ENCODE measurements around the gene CLCF1.

CLCF1 gene

GRCh38 chr11:67372993-67373647 is at the start of gene CLCF1:
TSS of gene CLCF1 (minus strand) at chr11:67373598. CDS start at chr11:67373539, 59 bp downstream.
- peak; percentile 68 for DNase-seq

- no peak for DNase-seq
Observed at GRCh38 chr11:67422891-67423290, 49.5 kb upstream of the CLCF1 start.

DNA sequence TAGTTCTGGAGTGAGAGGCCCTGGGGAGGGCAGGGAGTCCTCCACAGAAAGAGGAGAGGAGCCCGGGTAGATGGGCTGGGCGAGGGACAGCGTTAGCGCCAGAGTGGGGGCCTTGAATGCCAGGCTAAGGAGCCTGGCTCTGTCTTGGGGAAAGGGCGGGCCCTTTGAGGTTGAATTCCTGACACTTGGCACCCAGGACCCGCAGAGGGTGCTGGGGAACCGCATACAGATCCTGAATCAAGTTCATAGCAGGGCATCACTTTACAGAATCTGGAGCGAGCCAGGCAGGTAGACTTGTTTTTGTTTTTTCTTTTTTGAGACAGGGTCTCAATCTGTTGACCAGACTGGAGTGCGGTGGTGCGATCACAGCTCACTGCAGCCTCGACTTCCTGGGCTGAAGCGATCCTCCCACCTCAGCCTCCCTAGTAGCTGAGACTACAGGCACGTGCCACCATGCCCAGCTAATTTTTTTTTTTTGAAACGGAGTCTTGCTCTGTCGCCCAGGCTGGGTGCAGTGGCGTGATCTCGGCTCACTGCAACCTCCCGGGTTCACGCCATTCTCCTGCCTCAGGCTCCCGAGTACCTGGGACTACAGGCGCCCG is 48.1 kb upstream of the CLCF1 start:
- no peak for DNase-seq

DNA sequence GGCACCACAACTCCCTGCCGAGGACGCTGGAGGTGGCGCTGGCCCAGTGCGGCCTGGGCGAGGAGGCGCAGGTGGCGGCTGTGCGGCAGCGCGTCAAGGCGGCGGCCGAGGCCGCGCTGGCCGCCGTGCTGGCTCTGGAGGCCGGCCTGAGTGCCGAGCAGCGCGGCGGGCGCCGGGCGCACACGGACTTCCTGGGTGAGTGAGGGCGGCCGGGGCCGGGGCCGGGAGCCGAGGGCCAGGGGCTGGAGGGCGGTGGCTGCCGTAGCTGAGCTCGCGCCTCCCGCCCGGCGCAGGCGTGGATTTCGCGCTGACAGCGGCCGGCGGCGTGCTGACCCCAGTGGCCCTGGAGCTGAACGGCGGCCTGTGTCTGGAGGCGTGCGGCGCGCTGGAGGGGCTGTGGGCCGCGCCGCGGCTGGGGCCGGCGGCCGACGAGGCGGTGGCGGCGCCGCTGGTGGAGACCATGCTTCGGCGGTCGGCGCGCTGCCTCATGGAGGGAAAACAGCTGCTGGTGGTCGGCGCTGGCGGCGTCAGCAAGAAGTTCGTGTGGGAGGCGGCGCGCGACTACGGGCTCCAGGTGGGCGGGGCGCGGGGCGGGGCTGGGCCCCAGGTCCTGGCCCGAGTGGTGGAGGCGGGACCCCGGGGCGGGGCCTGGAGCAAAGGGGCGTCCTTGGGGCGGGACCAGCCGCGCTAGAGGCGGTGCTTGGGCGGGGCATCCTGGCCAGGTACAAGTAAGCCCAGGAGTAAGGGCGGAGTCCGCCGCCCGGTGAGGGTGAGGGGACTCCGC is 47.4 kb upstream of the CLCF1 start:
- peak; percentile 98 for DNase-seq

- DNase-seq = no peak
Observed at GRCh38 chr11:67420147-67420645, 46.8 kb upstream of the CLCF1 start.

DNA sequence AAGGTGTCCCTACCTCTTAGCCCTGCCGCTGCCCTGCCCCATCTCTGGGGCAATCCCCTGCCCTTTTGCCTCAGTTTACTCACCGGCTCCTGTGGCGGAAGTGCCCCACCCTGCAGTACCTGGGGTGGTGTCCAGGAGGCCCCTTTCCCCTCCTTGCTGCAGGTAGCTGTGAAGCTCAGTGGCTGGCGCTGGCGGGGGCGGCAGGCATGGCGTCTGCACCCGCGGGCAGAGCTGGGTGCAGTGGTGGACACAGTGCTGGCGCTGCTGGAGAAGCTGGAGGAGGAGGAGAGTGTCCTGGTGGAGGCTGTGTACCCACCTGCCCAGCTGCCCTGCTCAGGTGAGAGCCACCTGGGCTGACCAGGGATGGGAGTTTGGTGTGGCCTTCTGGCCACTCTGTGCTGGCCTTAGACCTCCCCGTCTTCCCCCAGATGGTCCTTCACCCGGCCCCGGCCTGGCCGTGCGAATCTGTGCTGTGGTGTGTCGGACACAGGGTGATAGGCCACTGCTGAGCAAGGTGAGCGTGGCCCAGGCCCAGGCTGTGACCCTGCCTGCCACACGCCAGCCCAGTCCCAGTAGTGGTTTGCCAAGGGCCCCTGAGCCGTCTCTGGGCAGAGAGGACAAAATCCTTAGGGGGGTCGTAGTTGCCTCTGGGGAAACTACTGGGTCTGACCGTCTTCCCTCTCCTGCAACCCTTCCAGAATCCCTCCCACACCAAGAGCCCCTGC is 46.1 kb upstream of the CLCF1 start:
- DNase-seq = no peak

GRCh38 chr11:67418476-67419281 is 45.3 kb upstream of the CLCF1 start:
- no peak for DNase-seq

DNA sequence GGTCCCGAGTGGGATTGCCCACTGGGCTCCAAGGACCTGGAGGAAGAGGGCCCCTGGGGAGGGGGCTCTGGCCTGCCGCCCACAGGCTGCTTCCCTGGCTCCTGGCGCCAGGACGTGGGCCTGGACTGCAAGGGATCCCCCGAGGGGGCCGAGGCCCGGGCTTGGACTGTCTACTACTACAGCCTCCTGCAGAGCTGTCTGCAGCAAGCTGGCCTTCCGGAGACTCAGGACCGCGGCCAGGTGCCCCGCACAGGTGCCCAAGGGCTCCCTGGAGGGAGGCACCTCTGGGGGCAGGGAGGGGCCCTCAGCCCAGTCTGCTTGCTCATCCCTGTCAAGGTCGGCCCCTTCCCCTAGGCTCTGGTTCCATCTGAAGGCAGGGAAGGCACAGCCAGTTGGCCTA is 44.0 kb upstream of the CLCF1 start:
- DNase-seq = no peak

GRCh38 chr11:67416416-67417335 is 43.3 kb upstream of the CLCF1 start:
- DNase-seq = peak; percentile 44

DNA sequence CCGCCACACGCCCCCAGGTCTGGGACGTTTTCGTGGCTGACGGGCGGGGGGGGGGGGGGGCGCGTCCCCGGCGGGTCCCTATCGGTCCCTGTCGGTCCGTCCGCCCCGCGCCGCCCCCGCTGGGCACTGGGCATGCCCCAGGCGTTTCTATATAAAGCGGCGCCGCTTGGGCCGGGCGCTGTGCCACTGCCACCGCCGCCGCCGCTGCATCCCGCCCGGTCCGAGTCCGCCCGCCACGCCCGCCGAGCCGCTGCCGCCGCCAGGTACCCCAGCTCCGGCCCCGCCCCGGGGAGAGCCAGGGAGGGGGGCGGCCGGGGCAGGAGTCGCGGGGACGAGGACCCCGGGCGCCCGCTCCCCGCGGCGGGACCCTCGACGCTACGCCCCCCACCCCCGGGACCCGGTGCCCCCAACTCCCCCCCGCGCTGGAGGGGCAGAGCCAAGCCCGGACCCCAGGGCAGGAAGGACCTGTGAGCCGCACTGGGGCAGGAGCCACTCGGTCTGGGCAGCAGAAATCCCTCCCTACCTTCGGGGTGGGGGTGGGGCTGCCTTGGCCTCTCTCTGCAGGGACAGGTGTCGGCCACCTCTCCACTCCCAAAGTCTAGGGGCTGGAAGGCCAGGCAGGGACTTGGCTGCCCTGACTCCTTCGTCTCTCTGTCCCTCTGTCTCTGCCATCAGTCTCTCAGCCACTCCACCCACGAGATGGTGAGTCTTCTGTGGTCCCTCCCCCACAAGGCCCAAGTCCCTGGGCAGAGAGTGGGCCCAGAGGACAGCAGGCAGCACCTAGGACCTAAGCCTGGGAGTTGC is 42.3 kb upstream of the CLCF1 start, which contains the start of gene CARNS1:
CARNS1 (plus strand) TSS at position 178 of the 804 bp plus-strand sequence; CDS start at position 700, 522 bp downstream.
- DNase-seq = peak; percentile 33

DNA sequence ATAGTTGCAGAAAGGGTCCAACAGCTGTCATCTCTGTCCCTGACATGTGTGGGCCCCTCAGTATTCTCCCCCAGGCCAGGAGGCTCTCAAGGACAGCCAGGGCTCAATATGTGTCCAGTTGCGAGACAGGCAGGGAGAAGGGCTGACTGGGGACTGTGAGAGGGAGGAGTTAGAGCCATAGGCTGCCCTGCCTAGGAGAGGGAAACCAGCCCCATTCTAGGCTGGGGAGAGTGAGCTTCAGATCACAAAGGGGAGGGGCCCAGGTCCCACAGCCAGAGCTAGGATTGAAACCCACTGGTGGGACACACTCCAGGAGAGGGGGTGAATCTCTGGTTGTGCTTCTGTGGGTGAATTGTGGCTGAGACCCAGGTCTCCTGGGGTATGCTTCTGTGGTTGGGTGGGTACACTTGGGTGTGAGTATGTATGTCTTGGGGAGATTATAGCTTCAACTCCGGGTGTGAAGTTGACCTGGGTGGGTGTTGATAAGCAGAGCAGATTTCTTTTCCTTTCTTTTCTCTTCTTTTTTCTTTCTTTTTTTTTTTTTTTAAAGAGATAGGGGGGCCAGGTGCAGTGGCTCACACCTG is 40.0 kb upstream of the CLCF1 start:
- DNase-seq = no peak

GRCh38 chr11:67412495-67413179 is 39.2 kb upstream of the CLCF1 start:
- DNase-seq = no peak

- DNase-seq = no peak
Observed at GRCh38 chr11:67411785-67412152, 38.4 kb upstream of the CLCF1 start.

- no peak for DNase-seq
Observed at GRCh38 chr11:67410984-67411784, 37.8 kb upstream of the CLCF1 start.

DNA sequence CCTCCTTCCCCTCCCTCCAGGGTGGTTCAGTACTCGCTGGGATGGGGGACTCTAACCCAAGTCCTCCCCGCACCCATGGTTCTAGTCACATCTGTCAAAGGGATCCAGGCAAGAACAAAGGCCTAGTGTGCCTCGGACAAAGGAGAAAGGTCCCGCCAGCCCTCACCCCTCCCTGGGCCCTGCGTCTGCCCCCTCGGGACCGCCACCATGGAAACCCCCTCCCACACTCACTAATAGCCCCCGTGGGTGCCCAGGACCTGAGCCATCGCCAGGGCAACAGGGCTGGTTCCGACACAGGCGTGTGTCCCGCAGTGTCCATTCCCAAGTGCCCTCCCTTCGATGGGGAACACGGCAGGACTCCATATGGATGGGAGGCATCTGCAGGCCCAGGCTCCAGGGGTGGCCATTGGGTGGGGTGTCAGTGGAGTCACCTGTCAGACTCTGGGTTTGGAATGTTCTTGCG is 37.0 kb upstream of the CLCF1 start:
- DNase-seq = no peak

- DNase-seq = peak; percentile 95
Observed at GRCh38 chr11:67409781-67410368, 36.5 kb upstream of the CLCF1 start.

DNA sequence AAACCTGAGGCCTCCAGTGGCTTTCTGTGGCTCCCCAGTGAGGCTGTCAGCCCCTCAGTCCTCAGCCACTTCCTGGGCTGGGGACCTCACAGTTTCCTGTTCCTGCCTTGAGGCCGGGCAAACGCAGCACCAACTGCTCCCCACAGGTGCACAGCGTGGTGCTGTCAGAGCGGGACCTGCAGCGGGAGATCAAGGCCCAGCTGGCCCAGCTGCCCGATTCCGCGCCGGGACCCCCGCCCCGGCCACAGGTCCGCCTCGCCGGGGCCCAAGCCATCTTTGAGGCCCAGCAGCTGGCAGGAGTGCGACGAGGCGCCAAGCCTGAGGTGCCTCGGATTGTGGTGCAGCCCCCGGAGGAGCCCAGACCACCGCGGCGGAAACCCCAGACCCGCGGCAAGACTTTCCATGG is 35.9 kb upstream of the CLCF1 start:
- no peak for DNase-seq

All from NCI-H146 (cell line).